ENCODE results near the gene FPR3. TPM values are rescaled to one million over a fixed set of nuclear protein-coding genes. Genes with fewer than 3 reads are reported as not detected.
"Not testable (repeated sequence)": the region's sequence is repeated elsewhere in the genome, so short reads cannot be mapped to it uniquely, and the experiment has no call there.

The FPR3 gene
- total and polyA plus RNA-seq, 12 donors, result 0.73 to 16.5 (median 3.1) TPM

GRCh38 chr19:51771376-51772130 lies 23.4 kb upstream of the FPR3 start:
- intact Hi-C loops (cut with DNase I), result loop anchor here in 4 of 10 donors (10.0 kb wide), 3 partner anchors 107 to 297 kb away; partner anchors contain the start of gene CEACAM18 (in 2 of the 4)
- no peak overlapping the region for H3K4me3 ChIP-seq
- 47 to 56% methylated on average over 10 of the region's 10 CpGs for WGBS, 2 donors
- ATAC-seq (peak in 2 of 8 donors; percentile 25 to 46), DNase-seq (no peak)
- H3K36me3 ChIP-seq, result peaks cover 0 to 9% (median 0%) of the 10 kb centered on the region in 9 donors
- H3K27me3 ChIP-seq, result peaks cover 0 to 25% (median 7%) of the 10 kb centered on the region in 7 donors
- peak overlapping the region in 2 of 10 donors; percentile 58 to 88 for H3K27ac ChIP-seq
- peaks cover 0 to 17% (median 0%) of the 10 kb centered on the region in 11 donors for H3K9me3 ChIP-seq
- TF ChIP-seq, protein P1, sequence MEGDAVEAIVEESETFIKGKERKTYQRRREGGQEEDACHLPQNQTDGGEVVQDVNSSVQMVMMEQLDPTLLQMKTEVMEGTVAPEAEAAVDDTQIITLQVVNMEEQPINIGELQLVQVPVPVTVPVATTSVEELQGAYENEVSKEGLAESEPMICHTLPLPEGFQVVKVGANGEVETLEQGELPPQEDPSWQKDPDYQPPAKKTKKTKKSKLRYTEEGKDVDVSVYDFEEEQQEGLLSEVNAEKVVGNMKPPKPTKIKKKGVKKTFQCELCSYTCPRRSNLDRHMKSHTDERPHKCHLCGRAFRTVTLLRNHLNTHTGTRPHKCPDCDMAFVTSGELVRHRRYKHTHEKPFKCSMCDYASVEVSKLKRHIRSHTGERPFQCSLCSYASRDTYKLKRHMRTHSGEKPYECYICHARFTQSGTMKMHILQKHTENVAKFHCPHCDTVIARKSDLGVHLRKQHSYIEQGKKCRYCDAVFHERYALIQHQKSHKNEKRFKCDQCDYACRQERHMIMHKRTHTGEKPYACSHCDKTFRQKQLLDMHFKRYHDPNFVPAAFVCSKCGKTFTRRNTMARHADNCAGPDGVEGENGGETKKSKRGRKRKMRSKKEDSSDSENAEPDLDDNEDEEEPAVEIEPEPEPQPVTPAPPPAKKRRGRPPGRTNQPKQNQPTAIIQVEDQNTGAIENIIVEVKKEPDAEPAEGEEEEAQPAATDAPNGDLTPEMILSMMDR (IDR thresholded peaks at IDR 0.05), result no peak
- H3K4me1 ChIP-seq, result peaks cover 0 to 32% (median 0%) of the 10 kb centered on the region in 9 donors

DNA sequence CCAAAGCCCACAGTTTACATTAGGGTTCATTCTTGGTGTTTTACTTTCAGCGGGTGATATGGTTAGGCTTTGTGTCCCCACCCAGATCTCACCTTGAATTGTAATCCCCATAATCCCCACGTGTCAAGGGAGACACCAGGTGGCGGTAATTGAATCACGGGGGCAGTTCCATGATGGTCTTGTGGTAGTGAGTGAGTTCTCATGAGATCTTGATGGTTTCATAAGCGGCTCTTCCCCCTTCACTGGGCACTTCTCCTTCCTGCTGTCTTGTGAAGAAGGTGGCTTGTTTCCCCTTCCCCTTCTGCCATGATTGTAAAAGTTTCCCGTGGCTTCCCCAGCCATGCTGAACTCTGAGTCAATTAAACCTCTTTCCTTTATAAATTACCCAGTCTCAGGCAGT lies 22.0 kb upstream of the FPR3 start:
- TF ChIP-seq, protein P1 (IDR thresholded peaks at IDR 0.05), result no peak
- WGBS, 2 donors, result 52 to 58% methylated on average over 6 of the region's 6 CpGs
- peaks cover 0 to 30% (median 5%) of the 10 kb centered on the region in 9 donors for H3K4me1 ChIP-seq
- H3K27me3 ChIP-seq, result peaks cover 0 to 25% (median 9%) of the 10 kb centered on the region in 7 donors
- ATAC-seq (no peak), DNase-seq (no peak)
- peaks cover 0 to 17% (median 0%) of the 10 kb centered on the region in 11 donors for H3K9me3 ChIP-seq
- H3K4me3 ChIP-seq, result no peak overlapping the region
- peaks cover 0 to 9% (median 0%) of the 10 kb centered on the region in 9 donors for H3K36me3 ChIP-seq
- peak overlapping the region in 2 of 10 donors; percentile 58 to 88 for H3K27ac ChIP-seq
- intact Hi-C loops (cut with DNase I), result loop anchor here in 4 of 10 donors (10.0 kb wide), 3 partner anchors 108 to 298 kb away; partner anchors contain the start of gene CEACAM18 (in 2 of the 4)

DNA sequence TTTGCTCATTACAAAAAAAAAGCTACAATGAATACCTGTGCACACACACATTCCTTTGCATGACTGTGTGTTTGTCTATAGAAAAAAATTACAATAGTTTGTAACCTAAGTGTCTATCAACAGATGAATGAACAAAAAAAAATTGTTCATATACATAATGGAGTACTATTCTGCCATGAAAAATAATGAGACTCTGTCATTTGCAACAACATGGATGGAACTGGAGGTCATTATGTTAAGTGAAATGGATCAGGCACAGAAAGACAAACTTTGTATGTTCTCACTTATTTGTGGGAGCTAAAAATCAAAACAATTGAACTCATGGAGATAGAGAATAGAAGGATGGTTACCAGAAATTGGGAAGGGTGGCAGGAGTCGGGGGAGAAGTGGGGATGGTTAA lies 18.4 kb upstream of the FPR3 start:
- not testable (repeated sequence) for H3K4me3 ChIP-seq
- peaks cover 0 to 22% (median 9%) of the 10 kb centered on the region in 7 donors for H3K27me3 ChIP-seq

DNA sequence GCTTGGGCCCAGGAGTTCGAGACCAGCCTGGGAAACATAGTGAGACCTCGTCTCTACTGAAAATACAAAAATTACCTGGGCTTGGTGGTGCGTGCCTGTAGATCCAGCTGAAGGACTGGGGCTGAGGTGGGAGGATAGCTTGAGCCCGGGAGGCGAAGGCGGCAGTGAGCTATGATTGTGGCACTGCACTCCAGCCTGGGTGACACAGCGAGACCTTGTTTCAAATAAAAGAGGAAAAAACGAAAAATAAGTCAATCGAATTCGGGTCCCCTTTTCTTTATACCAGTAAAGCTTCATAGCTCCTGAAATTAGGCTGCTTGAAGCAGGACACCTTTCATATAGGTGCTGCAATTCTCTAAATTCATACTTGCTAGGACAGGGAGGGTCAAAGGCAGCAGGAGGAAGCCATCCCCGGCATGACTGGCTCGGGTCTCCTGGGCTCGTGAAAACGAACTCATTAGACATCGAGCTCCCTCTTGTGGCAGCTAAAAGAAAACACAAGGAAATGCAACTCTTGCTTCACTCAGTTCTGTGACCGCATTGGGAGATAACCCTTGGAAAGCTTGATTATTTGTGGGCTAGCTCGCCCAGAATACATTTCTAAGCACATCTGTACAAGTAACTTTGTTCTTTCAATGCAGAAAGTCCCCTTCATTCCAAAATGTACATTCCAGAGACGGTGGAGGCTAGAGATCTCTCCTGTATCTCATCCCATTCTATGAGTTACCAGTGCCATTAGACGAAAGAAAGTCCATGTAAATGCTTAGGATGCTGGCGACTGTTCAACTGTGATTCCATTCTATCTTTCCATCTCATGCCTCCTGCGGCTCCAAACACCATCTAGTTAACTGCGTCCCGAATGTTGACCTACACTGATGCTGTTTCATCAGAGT lies 17.1 kb upstream of the FPR3 start:
- peak; percentile 47 to 78 for DNase-seq
- WGBS, 2 donors, result 30 to 33% methylated on average over 23 of the region's 23 CpGs
- intact Hi-C loops (cut with DNase I), result loop anchor here in 7 of 10 donors (1.0 to 10.0 kb wide), 8 partner anchors 65 to 306 kb away; partner anchors contain the start of gene CEACAM18 (in 2 of the 7)
- peaks cover 0 to 13% (median 0%) of the 10 kb centered on the region in 11 donors for H3K9me3 ChIP-seq
- H3K27me3 ChIP-seq, result peaks cover 0 to 23% (median 3%) of the 10 kb centered on the region in 7 donors
- peak; percentile 74 to 97 (median 94) for ATAC-seq
- H3K36me3 ChIP-seq, result no peaks in the 10 kb centered on the region
- no peak overlapping the region for H3K27ac ChIP-seq
- H3K4me3 ChIP-seq, result no peak overlapping the region
- peaks cover 0 to 33% (median 8%) of the 10 kb centered on the region in 9 donors for H3K4me1 ChIP-seq
- TF ChIP-seq, protein P1 (IDR thresholded peaks at IDR 0.05), result peak; percentile 64 to 81 (median 76)

More for the DNA sequence above, 18.4 kb upstream of the FPR3 start:
- WGBS, 2 donors, result 94% methylated on average over 1 of the region's 1 CpG
- not testable (repeated sequence) for H3K27ac ChIP-seq, DNase-seq, ATAC-seq, H3K36me3 ChIP-seq
- intact Hi-C loops (cut with DNase I), result loop anchor here in 5 of 10 donors (5.0 to 10.0 kb wide), 5 partner anchors 109 to 304 kb away; partner anchors contain the start of gene CEACAM18 (in 2 of the 5)
- H3K4me1 ChIP-seq, result peaks cover 0 to 35% (median 8%) of the 10 kb centered on the region in 9 donors
- peaks cover 0 to 17% (median 0%) of the 10 kb centered on the region in 11 donors for H3K9me3 ChIP-seq
